NB4 (cell line): ENCODE data around the gene TMX4.

ENCODE experiments used
- MAX ChIP-seq: IDR thresholded peaks from 2 replicates; pipeline ENCODE4 v1.6.1; 2011; ENCODE audit warnings: low read depth, low read length
- TF ChIP-seq, protein P1 (sequence below): IDR thresholded peaks from one replicate; pipeline ENCODE4 v1.5.1; 2012; ENCODE audit warnings: low read depth, low read length

DNA sequence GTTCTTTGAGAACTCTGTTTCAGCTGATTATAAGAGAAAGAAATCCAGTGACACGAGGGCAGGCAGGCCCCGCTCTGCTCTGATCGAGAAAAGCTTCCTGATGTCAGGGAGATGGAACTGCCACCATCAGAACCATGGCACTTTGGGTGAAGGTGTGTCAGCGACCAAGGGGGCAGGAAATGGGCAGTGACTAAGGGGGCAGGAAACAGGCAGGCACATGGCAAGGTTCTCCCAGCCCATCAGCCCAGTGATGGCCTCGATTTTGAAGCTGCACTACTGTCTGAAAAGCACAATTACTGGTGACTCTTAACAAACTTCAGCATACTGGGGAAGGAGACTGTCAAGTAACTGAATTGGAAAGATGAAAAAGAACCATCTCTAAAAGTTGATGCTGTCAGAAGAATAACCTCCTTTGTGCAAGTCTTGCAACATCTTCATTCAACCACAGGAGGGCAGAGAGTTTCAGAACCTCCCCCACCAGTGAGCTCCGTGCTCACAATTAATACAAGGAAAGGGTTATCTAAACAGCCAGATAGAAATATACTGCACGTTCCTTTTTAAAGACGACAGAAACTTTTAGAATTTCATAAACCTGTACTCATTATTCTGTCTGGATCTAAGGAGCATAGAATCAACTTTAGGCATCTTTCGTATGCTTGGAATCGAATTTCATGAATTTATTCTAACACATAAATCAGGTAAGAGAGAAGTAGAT, 39.1 kb downstream of the TMX4 start:
- no peak for TF ChIP-seq MAX
- TF ChIP-seq, protein P1, sequence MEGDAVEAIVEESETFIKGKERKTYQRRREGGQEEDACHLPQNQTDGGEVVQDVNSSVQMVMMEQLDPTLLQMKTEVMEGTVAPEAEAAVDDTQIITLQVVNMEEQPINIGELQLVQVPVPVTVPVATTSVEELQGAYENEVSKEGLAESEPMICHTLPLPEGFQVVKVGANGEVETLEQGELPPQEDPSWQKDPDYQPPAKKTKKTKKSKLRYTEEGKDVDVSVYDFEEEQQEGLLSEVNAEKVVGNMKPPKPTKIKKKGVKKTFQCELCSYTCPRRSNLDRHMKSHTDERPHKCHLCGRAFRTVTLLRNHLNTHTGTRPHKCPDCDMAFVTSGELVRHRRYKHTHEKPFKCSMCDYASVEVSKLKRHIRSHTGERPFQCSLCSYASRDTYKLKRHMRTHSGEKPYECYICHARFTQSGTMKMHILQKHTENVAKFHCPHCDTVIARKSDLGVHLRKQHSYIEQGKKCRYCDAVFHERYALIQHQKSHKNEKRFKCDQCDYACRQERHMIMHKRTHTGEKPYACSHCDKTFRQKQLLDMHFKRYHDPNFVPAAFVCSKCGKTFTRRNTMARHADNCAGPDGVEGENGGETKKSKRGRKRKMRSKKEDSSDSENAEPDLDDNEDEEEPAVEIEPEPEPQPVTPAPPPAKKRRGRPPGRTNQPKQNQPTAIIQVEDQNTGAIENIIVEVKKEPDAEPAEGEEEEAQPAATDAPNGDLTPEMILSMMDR, result peak; percentile 54
